B cell (primary cell): ENCODE data around the gene SCYGR4. TPM values are rescaled to one million over a fixed set of nuclear protein-coding genes. Genes with fewer than 3 reads are reported as not detected.
"Not testable (repeated sequence)": the region's sequence is repeated elsewhere in the genome, so short reads cannot be mapped to it uniquely, and the experiment has no call there.

ENCODE experiments used
- ATAC-seq: fragments of 200-7000 bp; cut with Tn5 transposase; one replicate; pipeline ENCODE4 v1.10.0; 2021; ENCODE audit warnings: low read depth, mild to moderate bottlenecking, moderate number of reproducible peaks, moderate library complexity
- CTCF ChIA-PET: fragments of 350-600 bp; sonication (Branson Sonifier 250); formaldehyde crosslinking; loops from one replicate; lab custom pipeline; 2021; ENCODE audit warnings: antibody characterized with exemption, inconsistent platforms; lab: Charles Lee
- POLR2A ChIA-PET: fragments of 350-600 bp; sonication (Branson Sonifier 250); formaldehyde crosslinking; loops from one replicate; lab custom pipeline; 2021; ENCODE audit warnings: antibody characterized with exemption; lab: Charles Lee
- DNase-seq: peaks from one replicate; pipeline ENCODE4 v3.0.0; 2013
- H2AFZ ChIP-seq: 2 replicates; pipeline ENCODE4 v1.6.1; 2012; ENCODE audit warnings: mild to moderate bottlenecking, low read depth, low read length; ENCODE audit not compliant: insufficient read depth, poor library complexity, severe bottlenecking
- H3K27ac ChIP-seq, 2 donors: 1 replicate in 1 of 2; 2 replicates in 1 of 2; pipeline ENCODE4 v1.5.1; 2012 to 2013; ENCODE audit warnings: low read length in 2 of 2, mild to moderate bottlenecking in 2 of 2, moderate library complexity in 1 of 2
- H3K27me3 ChIP-seq, 4 experiments: fragments of 200-600 bp in 1 of 4; sonication (generic) in 1 of 4; replicated peaks in 1 of 4; 1 replicate in 2 of 4; 2 replicates in 2 of 4; pipeline versions ENCODE4 v1.6.1 to v1.7.0; 2013 to 2016; ENCODE audit warnings: low read length in 3 of 4, mild to moderate bottlenecking in 2 of 4, mixed read lengths in 1 of 4, moderate library complexity in 1 of 4; ENCODE audit not compliant: insufficient read depth in 4 of 4, control insufficient read depth in 3 of 4; ENCODE audit errors: control extremely low read depth in 1 of 4
- H3K36me3 ChIP-seq, 2 experiments: replicated peaks in 1 of 2; 1 replicate in 1 of 2; 2 replicates in 1 of 2; pipeline versions ENCODE4 v1.6.1 to v1.7.1; 2013; ENCODE audit warnings: low read length in 1 of 2; ENCODE audit not compliant: insufficient read depth in 2 of 2, control insufficient read depth in 1 of 2; ENCODE audit errors: control extremely low read depth in 1 of 2, extremely low read depth in 1 of 2
- H3K4me1 ChIP-seq, 2 donors: fragments of 200-600 bp in 1 of 2; sonication (generic) in 1 of 2; 1 replicate in 1 of 2; 2 replicates in 1 of 2; pipeline versions ENCODE4 v1.5.1 to v1.6.1; 2013 to 2017; ENCODE audit warnings: low read length in 2 of 2; ENCODE audit not compliant: control insufficient read depth in 2 of 2, insufficient read depth in 2 of 2
- H3K4me2 ChIP-seq: replicated peaks from 2 replicates; pipeline ENCODE3; 2012; ENCODE audit warnings: mild to moderate bottlenecking, low read depth, low read length; ENCODE audit not compliant: poor library complexity, severe bottlenecking
- H3K4me3 ChIP-seq, 5 experiments: fragments of 200-600 bp in 1 of 5; sonication (generic) in 1 of 5; 1 replicate in 3 of 5; 2 replicates in 2 of 5; pipeline versions ENCODE4 v1.5.1 to v1.7.0; 2011 to 2016; ENCODE audit warnings: low read length in 4 of 5, mild to moderate bottlenecking in 4 of 5, low read depth in 2 of 5, control low read depth in 1 of 5, moderate library complexity in 1 of 5; ENCODE audit not compliant: insufficient read depth in 1 of 5; ENCODE audit errors: control extremely low read depth in 1 of 5, extremely low read depth in 1 of 5
- H3K79me2 ChIP-seq: fragments of 200-600 bp; sonication (generic); one replicate; pipeline ENCODE4 v1.6.0; 2016; ENCODE audit warnings: low read length; ENCODE audit not compliant: control insufficient read depth, insufficient read depth
- H3K9ac ChIP-seq: fragments of 200-600 bp; sonication (generic); 2 replicates; pipeline ENCODE4 v1.6.1; 2017; ENCODE audit warnings: mild to moderate bottlenecking, low read length, moderate library complexity
- H3K9me3 ChIP-seq, 3 donors: one replicate each; pipeline versions ENCODE4 v1.6.1 to v1.7.1; 2013; ENCODE audit warnings: low read length in 2 of 3; ENCODE audit not compliant: control insufficient read depth in 2 of 3, insufficient read depth in 1 of 3; ENCODE audit errors: control extremely low read depth in 1 of 3
- H4K20me1 ChIP-seq: 2 replicates; pipeline ENCODE4 v1.6.0; 2012; ENCODE audit warnings: mild to moderate bottlenecking, low read length; ENCODE audit not compliant: insufficient read depth, control insufficient read depth, poor library complexity, severe bottlenecking
- H3K27ac Mint-ChIP-seq: one replicate; pipeline ENCODE4 v1.8.0; 2021; ENCODE audit warnings: mixed read lengths
- H3K27me3 Mint-ChIP-seq: one replicate; pipeline ENCODE4 v1.8.0; 2021; ENCODE audit warnings: mixed read lengths
- H3K4me1 Mint-ChIP-seq: one replicate; pipeline ENCODE4 v1.8.0; 2021; ENCODE audit warnings: mixed read lengths
- H3K4me3 Mint-ChIP-seq: one replicate; pipeline ENCODE4 v1.8.0; 2021; ENCODE audit warnings: mixed read lengths
- H3K9me3 Mint-ChIP-seq: one replicate; pipeline ENCODE4 v1.8.0; 2022; ENCODE audit warnings: mixed read lengths; ENCODE audit not compliant: insufficient read depth
- EZH2 ChIP-seq: IDR thresholded peaks from 2 replicates; pipeline ENCODE4 v1.6.1; 2012; ENCODE audit warnings: borderline replicate concordance, low read depth, mild to moderate bottlenecking, moderate library complexity, low read length; ENCODE audit not compliant: insufficient read depth, poor library complexity, severe bottlenecking
- WGBS: methylation state at CpG from one replicate; pipeline ENCODE4 v1.1.5; 2013; ENCODE audit warnings: missing lambda C conversion rate; ENCODE audit not compliant: insufficient coverage; 5-methylcytosine and 5-hydroxymethylcytosine counted together
- intact Hi-C: fragments of 100-400 bp; cut with micrococcal nuclease; formaldehyde crosslinking; loops from one replicate; pipeline ENCODE4 v1.10.0; 2022
- polyA plus RNA-seq: library from polyadenylated mRNA; depleted of rRNA; stranded (reverse); fragments of >200 nt; gene quantifications from 2 replicates; pipeline ENCODE4 v1.2.3, GENCODE V29; 2012
- total RNA-seq, 2 donors: library from RNA; stranded (reverse); fragments of 120-200 nt in 1 of 2; gene quantifications; 1 replicate in 1 of 2; 2 replicates in 1 of 2; pipeline versions ENCODE4 v1.2.3 to v1.2.4, GENCODE V29; 2013 to 2022
- TF ChIP-seq, protein P1 (sequence below): fragments of 200-600 bp; IDR thresholded peaks from one replicate; pipeline ENCODE4 v1.8.0; 2022; ENCODE audit warnings: antibody characterized with exemption, mild to moderate bottlenecking

Gene SCYGR4
- total and polyA plus RNA-seq, 2 donors (not counting 1 experiment from before 2014, with no cell fraction given), result not detected

DNA sequence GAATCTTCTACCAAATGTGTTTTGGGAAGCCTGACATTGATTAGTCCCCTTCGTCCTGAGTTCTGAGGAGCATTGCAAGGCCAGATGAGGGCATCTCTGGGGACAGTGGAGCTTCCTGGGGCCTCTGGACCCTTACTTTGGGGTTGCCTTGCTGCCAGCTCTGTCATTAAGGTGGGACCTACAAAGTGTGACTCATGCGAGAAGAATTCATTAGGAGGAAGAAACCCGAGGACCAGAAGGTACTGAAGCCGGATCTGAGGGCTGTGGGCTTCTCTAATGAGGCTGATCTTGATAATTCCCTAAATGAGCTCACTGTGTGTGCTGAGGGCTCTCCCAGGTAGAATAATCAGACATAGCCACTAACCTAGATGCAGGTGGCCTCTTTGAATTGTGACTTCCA is 19.3 kb upstream of the SCYGR4 start:
- Histone ChIP-seq H3K4me1 (no peaks in the 10 kb centered on the region), H3K36me3 (no peaks in the 10 kb centered on the region), H3K79me2 (no peaks in the 10 kb centered on the region), H3K27ac (no peak overlapping the region), H3K4me3 (no peak overlapping the region), H2AFZ (no peak overlapping the region), H4K20me1 (no peaks in the 10 kb centered on the region), H3K9me3 (no peaks in the 10 kb centered on the region), H3K9ac (no peak overlapping the region), H3K27me3 (peaks cover 0 to 16% (median 0%) of the 10 kb centered on the region in 4 experiments), H3K4me2 (no peak overlapping the region)
- POLR2A ChIA-PET, result no interaction called here
- intact Hi-C loops, result no loop called here
- Mint-ChIP-seq H3K9me3 (no peaks in the 10 kb centered on the region), H3K27me3 (peaks cover 46% of the 10 kb centered on the region), H3K4me3 (no peak overlapping the region), H3K27ac (no peak overlapping the region), H3K4me1 (no peaks in the 10 kb centered on the region)
- CTCF ChIA-PET, result no interaction called here
- 91% methylated on average over 4 of the region's 4 CpGs for WGBS
- no peak for DNase-seq
- no peak for ATAC-seq
- TF ChIP-seq EZH2, result no peak
- TF ChIP-seq, protein P1, sequence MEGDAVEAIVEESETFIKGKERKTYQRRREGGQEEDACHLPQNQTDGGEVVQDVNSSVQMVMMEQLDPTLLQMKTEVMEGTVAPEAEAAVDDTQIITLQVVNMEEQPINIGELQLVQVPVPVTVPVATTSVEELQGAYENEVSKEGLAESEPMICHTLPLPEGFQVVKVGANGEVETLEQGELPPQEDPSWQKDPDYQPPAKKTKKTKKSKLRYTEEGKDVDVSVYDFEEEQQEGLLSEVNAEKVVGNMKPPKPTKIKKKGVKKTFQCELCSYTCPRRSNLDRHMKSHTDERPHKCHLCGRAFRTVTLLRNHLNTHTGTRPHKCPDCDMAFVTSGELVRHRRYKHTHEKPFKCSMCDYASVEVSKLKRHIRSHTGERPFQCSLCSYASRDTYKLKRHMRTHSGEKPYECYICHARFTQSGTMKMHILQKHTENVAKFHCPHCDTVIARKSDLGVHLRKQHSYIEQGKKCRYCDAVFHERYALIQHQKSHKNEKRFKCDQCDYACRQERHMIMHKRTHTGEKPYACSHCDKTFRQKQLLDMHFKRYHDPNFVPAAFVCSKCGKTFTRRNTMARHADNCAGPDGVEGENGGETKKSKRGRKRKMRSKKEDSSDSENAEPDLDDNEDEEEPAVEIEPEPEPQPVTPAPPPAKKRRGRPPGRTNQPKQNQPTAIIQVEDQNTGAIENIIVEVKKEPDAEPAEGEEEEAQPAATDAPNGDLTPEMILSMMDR, result no peak

DNA sequence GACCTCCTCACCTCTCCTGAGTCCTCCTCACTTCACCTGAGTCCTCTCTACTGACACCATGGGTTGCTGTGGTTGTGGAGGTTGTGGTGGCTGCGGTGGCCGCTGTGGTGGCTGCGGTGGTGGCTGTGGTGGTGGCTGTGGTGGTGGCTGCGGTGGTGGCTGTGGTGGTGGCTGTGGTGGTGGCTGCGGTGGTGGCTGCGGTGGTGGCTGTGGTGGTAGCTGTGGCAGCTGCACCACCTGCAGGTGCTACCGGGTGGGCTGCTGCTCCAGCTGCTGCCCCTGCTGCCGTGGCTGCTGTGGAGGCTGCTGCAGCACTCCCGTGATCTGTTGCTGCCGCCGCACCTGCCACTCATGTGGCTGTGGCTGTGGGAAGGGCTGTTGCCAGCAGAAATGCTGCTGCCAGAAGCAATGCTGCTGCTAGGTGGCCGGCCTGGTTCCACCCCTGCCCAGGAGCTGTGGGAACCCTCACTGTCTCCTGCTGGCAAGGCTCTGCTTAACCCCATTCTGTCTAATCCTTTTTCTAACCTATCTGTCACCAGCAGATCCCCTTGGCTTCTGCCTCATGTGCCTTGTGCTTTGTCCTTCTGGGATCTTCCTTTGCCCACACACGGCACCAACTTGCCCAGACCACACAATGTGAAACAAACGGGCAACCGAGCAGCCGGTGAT is 18.3 kb upstream of the SCYGR4 start, which contains the start of gene SCYGR2:
TSS of gene SCYGR2 (plus strand) at position 59 of the 669 bp plus-strand sequence. CDS start at position 59, 0 bp downstream.
- DNase-seq, POLR2A ChIA-PET, H3K9ac ChIP-seq, H3K27ac ChIP-seq, H2AFZ ChIP-seq, intact Hi-C loops, H3K36me3 ChIP-seq, H3K27ac Mint-ChIP-seq, H3K4me2 ChIP-seq, H3K9me3 Mint-ChIP-seq, H4K20me1 ChIP-seq, H3K4me1 Mint-ChIP-seq, H3K79me2 ChIP-seq, H3K4me3 ChIP-seq, ATAC-seq, CTCF ChIA-PET, H3K4me3 Mint-ChIP-seq, H3K4me1 ChIP-seq, H3K9me3 ChIP-seq: not testable (repeated sequence)
- H3K27me3 ChIP-seq, result peaks cover 0 to 13% (median 0%) of the 10 kb centered on the region in 4 experiments
- 94% methylated on average over 6 of the region's 16 CpGs for WGBS
- H3K27me3 Mint-ChIP-seq, result peaks cover 40% of the 10 kb centered on the region
